IgD-negative memory B cell (primary cell): ENCODE data around the gene RGS7. TPM values are rescaled to one million over a fixed set of nuclear protein-coding genes. Genes with fewer than 3 reads are reported as not detected.
"Not testable (repeated sequence)": the region's sequence is repeated elsewhere in the genome, so short reads cannot be mapped to it uniquely, and the experiment has no call there.

ENCODE experiments used
- H3K27ac Mint-ChIP-seq, 3 donors: one replicate each; pipeline ENCODE4 v1.8.0; 2020 to 2022; ENCODE audit warnings: mild to moderate bottlenecking in 3 of 3, mixed read lengths in 3 of 3, moderate library complexity in 1 of 3
- H3K27me3 Mint-ChIP-seq: one replicate; pipeline ENCODE4 v1.8.0; 2021; ENCODE audit warnings: mixed read lengths
- H3K36me3 Mint-ChIP-seq: one replicate; pipeline ENCODE4 v1.8.0; 2020; ENCODE audit warnings: mild to moderate bottlenecking, mixed read lengths
- H3K4me1 Mint-ChIP-seq, 3 donors: one replicate each; pipeline ENCODE4 v1.8.0; 2020 to 2022; ENCODE audit warnings: mixed read lengths in 3 of 3, mild to moderate bottlenecking in 1 of 3
- H3K4me3 Mint-ChIP-seq, 4 donors: one replicate each; pipeline ENCODE4 v1.8.0; 2020 to 2022; ENCODE audit warnings: mild to moderate bottlenecking in 4 of 4, mixed read lengths in 4 of 4, moderate library complexity in 3 of 4
- H3K9me3 Mint-ChIP-seq, 3 donors: one replicate each; pipeline ENCODE4 v1.8.0; 2020 to 2021; ENCODE audit warnings: mixed read lengths in 3 of 3, mild to moderate bottlenecking in 1 of 3
- polyA plus RNA-seq: library from polyadenylated mRNA; unstranded; fragments of 300-500 nt; fragmentation: Illumina TruSeq; gene quantifications from one replicate; pipeline ENCODE4 v1.2.3, GENCODE V29; 2021

Gene RGS7
- polyA plus RNA-seq, 1 donor from 2014 or later, result 0.54 TPM

- H3K27ac Mint-ChIP-seq, result no peak overlapping the region
- no peaks in the 10 kb centered on the region for H3K4me1 Mint-ChIP-seq
- H3K36me3 Mint-ChIP-seq, result peaks cover 1% of the 10 kb centered on the region
- no peak overlapping the region for H3K4me3 Mint-ChIP-seq
- peaks cover 3 to 17% (median 7%) of the 10 kb centered on the region in 3 donors for H3K9me3 Mint-ChIP-seq
- no peaks in the 10 kb centered on the region for H3K27me3 Mint-ChIP-seq
Measured at GRCh38 chr1:240935920-240936319, 421.1 kb downstream of the RGS7 start.

- H3K4me1 Mint-ChIP-seq, result no peaks in the 10 kb centered on the region
- no peak overlapping the region for H3K4me3 Mint-ChIP-seq
- H3K36me3 Mint-ChIP-seq, result peaks cover 2% of the 10 kb centered on the region
- H3K9me3 Mint-ChIP-seq, result peaks cover 0 to 5% (median 0%) of the 10 kb centered on the region in 3 donors
- H3K27ac Mint-ChIP-seq, result no peak overlapping the region
- no peaks in the 10 kb centered on the region for H3K27me3 Mint-ChIP-seq
Measured at GRCh38 chr1:240931031-240931430, 426.0 kb downstream of the RGS7 start.

- no peak overlapping the region for H3K27ac Mint-ChIP-seq
Measured at GRCh38 chr1:240928265-240928664, 428.7 kb downstream of the RGS7 start.

GRCh38 chr1:240927821-240928220 is 429.2 kb downstream of the RGS7 start:
- Mint-ChIP-seq H3K4me1 (no peaks in the 10 kb centered on the region), H3K27ac (no peak overlapping the region), H3K9me3 (peaks cover 2 to 5% (median 2%) of the 10 kb centered on the region in 3 donors), H3K4me3 (no peak overlapping the region), H3K27me3 (no peaks in the 10 kb centered on the region), H3K36me3 (peaks cover 3% of the 10 kb centered on the region)

More at GRCh38 chr1:240928265-240928664, 428.7 kb downstream of the RGS7 start:
- H3K27me3 Mint-ChIP-seq, result no peaks in the 10 kb centered on the region
- no peak overlapping the region for H3K4me3 Mint-ChIP-seq
- peaks cover 2 to 5% (median 4%) of the 10 kb centered on the region in 3 donors for H3K9me3 Mint-ChIP-seq
- no peaks in the 10 kb centered on the region for H3K4me1 Mint-ChIP-seq
- H3K36me3 Mint-ChIP-seq, result peaks cover 3% of the 10 kb centered on the region

- H3K9me3 Mint-ChIP-seq, result peaks cover 2 to 9% (median 2%) of the 10 kb centered on the region in 3 donors
- H3K27ac Mint-ChIP-seq, result no peak overlapping the region
- no peaks in the 10 kb centered on the region for H3K27me3 Mint-ChIP-seq
- H3K4me3 Mint-ChIP-seq, result no peak overlapping the region
- H3K36me3 Mint-ChIP-seq, result peaks cover 3% of the 10 kb centered on the region
- H3K4me1 Mint-ChIP-seq, result no peaks in the 10 kb centered on the region
Measured at GRCh38 chr1:240925273-240925672, 431.7 kb downstream of the RGS7 start.

GRCh38 chr1:240917976-240918375 is 439.0 kb downstream of the RGS7 start:
- H3K36me3 Mint-ChIP-seq, result no peaks in the 10 kb centered on the region
- H3K27me3 Mint-ChIP-seq, result no peaks in the 10 kb centered on the region
- no peak overlapping the region for H3K4me3 Mint-ChIP-seq
- peaks cover 0 to 2% (median 0%) of the 10 kb centered on the region in 3 donors for H3K4me1 Mint-ChIP-seq
- no peak overlapping the region for H3K27ac Mint-ChIP-seq
- H3K9me3 Mint-ChIP-seq, result peaks cover 0 to 9% (median 3%) of the 10 kb centered on the region in 3 donors

- peaks cover 2 to 12% (median 12%) of the 10 kb centered on the region in 3 donors for H3K4me1 Mint-ChIP-seq
- no peaks in the 10 kb centered on the region for H3K27me3 Mint-ChIP-seq
- no peaks in the 10 kb centered on the region for H3K36me3 Mint-ChIP-seq
- no peak overlapping the region for H3K4me3 Mint-ChIP-seq
- peaks cover 0 to 7% (median 4%) of the 10 kb centered on the region in 3 donors for H3K9me3 Mint-ChIP-seq
- H3K27ac Mint-ChIP-seq, result no peak overlapping the region
Measured at GRCh38 chr1:240914506-240914905, 442.5 kb downstream of the RGS7 start.

- H3K27ac Mint-ChIP-seq, result no peak overlapping the region
- peaks cover 0 to 7% (median 4%) of the 10 kb centered on the region in 3 donors for H3K9me3 Mint-ChIP-seq
- H3K36me3 Mint-ChIP-seq, result no peaks in the 10 kb centered on the region
- peaks cover 2 to 12% (median 12%) of the 10 kb centered on the region in 3 donors for H3K4me1 Mint-ChIP-seq
- H3K27me3 Mint-ChIP-seq, result no peaks in the 10 kb centered on the region
- no peak overlapping the region for H3K4me3 Mint-ChIP-seq
Measured at GRCh38 chr1:240912821-240913220, 444.2 kb downstream of the RGS7 start.

- H3K4me1 Mint-ChIP-seq, result peaks cover 2 to 12% (median 12%) of the 10 kb centered on the region in 3 donors
- no peaks in the 10 kb centered on the region for H3K27me3 Mint-ChIP-seq
- peak overlapping the region; percentile 8 to 65 (median 38) for H3K4me3 Mint-ChIP-seq
- peak overlapping the region; percentile 0 to 18 (median 11) for H3K27ac Mint-ChIP-seq
- no peaks in the 10 kb centered on the region for H3K36me3 Mint-ChIP-seq
- H3K9me3 Mint-ChIP-seq, result peaks cover 0 to 8% (median 7%) of the 10 kb centered on the region in 3 donors
Measured at GRCh38 chr1:240909701-240910457, 447.1 kb downstream of the RGS7 start.

GRCh38 chr1:240906477-240906876 is 450.5 kb downstream of the RGS7 start:
- Mint-ChIP-seq H3K27me3 (no peaks in the 10 kb centered on the region), H3K36me3 (no peaks in the 10 kb centered on the region), H3K4me1 (peaks cover 2 to 12% (median 11%) of the 10 kb centered on the region in 3 donors), H3K27ac (no peak overlapping the region), H3K4me3 (no peak overlapping the region), H3K9me3 (peaks cover 0 to 14% (median 6%) of the 10 kb centered on the region in 3 donors)

GRCh38 chr1:240905225-240905765 is 451.7 kb downstream of the RGS7 start:
- no peaks in the 10 kb centered on the region for H3K27me3 Mint-ChIP-seq
- peaks cover 0 to 11% (median 2%) of the 10 kb centered on the region in 3 donors for H3K9me3 Mint-ChIP-seq
- H3K36me3 Mint-ChIP-seq, result no peaks in the 10 kb centered on the region
- no peak overlapping the region for H3K4me3 Mint-ChIP-seq
- peaks cover 2 to 6% (median 5%) of the 10 kb centered on the region in 3 donors for H3K4me1 Mint-ChIP-seq
- H3K27ac Mint-ChIP-seq, result no peak overlapping the region

GRCh38 chr1:240895424-240895823 is 461.6 kb downstream of the RGS7 start:
- H3K9me3 Mint-ChIP-seq, result peaks cover 1 to 17% (median 4%) of the 10 kb centered on the region in 3 donors
- H3K4me3 Mint-ChIP-seq, H3K27ac Mint-ChIP-seq, H3K27me3 Mint-ChIP-seq, H3K36me3 Mint-ChIP-seq, H3K4me1 Mint-ChIP-seq: not testable (repeated sequence)

- no peaks in the 10 kb centered on the region for H3K4me1 Mint-ChIP-seq
- H3K27me3 Mint-ChIP-seq, result no peaks in the 10 kb centered on the region
- H3K27ac Mint-ChIP-seq, result no peak overlapping the region
- H3K9me3 Mint-ChIP-seq, result peaks cover 0 to 2% (median 0%) of the 10 kb centered on the region in 3 donors
- H3K4me3 Mint-ChIP-seq, result no peak overlapping the region
- H3K36me3 Mint-ChIP-seq, result peaks cover 1% of the 10 kb centered on the region
Measured at GRCh38 chr1:240888787-240889048, 468.3 kb downstream of the RGS7 start.

GRCh38 chr1:240888039-240888786 is 468.8 kb downstream of the RGS7 start:
- no peak overlapping the region for H3K27ac Mint-ChIP-seq
- H3K4me3 Mint-ChIP-seq, result no peak overlapping the region
- peaks cover 0 to 4% (median 0%) of the 10 kb centered on the region in 3 donors for H3K9me3 Mint-ChIP-seq
- peaks cover 1% of the 10 kb centered on the region for H3K36me3 Mint-ChIP-seq
- H3K4me1 Mint-ChIP-seq, result no peaks in the 10 kb centered on the region
- no peaks in the 10 kb centered on the region for H3K27me3 Mint-ChIP-seq

- Mint-ChIP-seq H3K4me3 (no peak overlapping the region), H3K4me1 (no peaks in the 10 kb centered on the region), H3K27ac (no peak overlapping the region), H3K9me3 (peaks cover 0 to 3% (median 0%) of the 10 kb centered on the region in 3 donors), H3K27me3 (no peaks in the 10 kb centered on the region), H3K36me3 (peaks cover 1% of the 10 kb centered on the region)
Measured at GRCh38 chr1:240883490-240883889, 473.5 kb downstream of the RGS7 start.
